Hepatocyte (in vitro differentiated cells): ENCODE results near the gene CCL3. TPM values are rescaled to one million over a fixed set of nuclear protein-coding genes. Genes with fewer than 3 reads are reported as not detected.
"Not testable (repeated sequence)": the region's sequence is repeated elsewhere in the genome, so short reads cannot be mapped to it uniquely, and the experiment has no call there.

ENCODE experiments used
- DNase-seq: peaks from one replicate; pipeline ENCODE4 v3.0.0-alpha.2; 2016; ENCODE audit warnings: low spot score
- H2AFZ ChIP-seq: fragments of 200-600 bp; sonication (generic); 2 replicates; pipeline ENCODE4 v1.6.0; 2016; ENCODE audit warnings: antibody characterized with exemption, mild to moderate bottlenecking
- H3K27ac ChIP-seq: fragments of 200-600 bp; sonication (generic); 2 replicates; pipeline ENCODE4 v1.5.1; 2016; ENCODE audit warnings: mild to moderate bottlenecking
- H3K27me3 ChIP-seq: fragments of 200-600 bp; sonication (generic); 2 replicates; pipeline ENCODE4 v1.6.1; 2016
- H3K36me3 ChIP-seq: fragments of 200-600 bp; sonication (generic); replicated peaks from 2 replicates; pipeline ENCODE4 v1.5.1; 2016; ENCODE audit warnings: low read depth; ENCODE audit not compliant: insufficient read depth
- H3K4me1 ChIP-seq: fragments of 200-600 bp; sonication (generic); 2 replicates; pipeline ENCODE4 v1.5.1; 2016; ENCODE audit warnings: mild to moderate bottlenecking, moderate library complexity; ENCODE audit not compliant: insufficient read depth
- H3K4me2 ChIP-seq: fragments of 200-600 bp; sonication (generic); 2 replicates; pipeline ENCODE4 v1.6.0; 2016
- H3K4me3 ChIP-seq: fragments of 200-600 bp; sonication (generic); 2 replicates; pipeline ENCODE4 v1.5.1; 2016; ENCODE audit warnings: mild to moderate bottlenecking
- H3K79me2 ChIP-seq: fragments of 200-600 bp; sonication (generic); 2 replicates; pipeline ENCODE4 v1.6.0; 2017; ENCODE audit warnings: mild to moderate bottlenecking
- H3K9me2 ChIP-seq: fragments of 200-600 bp; sonication (generic); replicated peaks from 2 replicates; pipeline ENCODE4 v1.6.0; 2017; ENCODE audit warnings: mild to moderate bottlenecking; ENCODE audit not compliant: insufficient read depth
- H3K9me3 ChIP-seq: fragments of 200-600 bp; sonication (generic); 2 replicates; pipeline ENCODE4 v1.5.1; 2016; ENCODE audit warnings: low read depth, mild to moderate bottlenecking
- H4K20me1 ChIP-seq: fragments of 200-600 bp; sonication (generic); 2 replicates; pipeline ENCODE4 v1.6.0; 2016; ENCODE audit warnings: mild to moderate bottlenecking; ENCODE audit not compliant: insufficient read depth, poor library complexity, severe bottlenecking
- EZH2 ChIP-seq: fragments of 200-600 bp; sonication (generic); IDR thresholded peaks from 2 replicates; pipeline ENCODE4 v1.6.1; 2016; ENCODE audit warnings: antibody characterized with exemption, mild to moderate bottlenecking, borderline replicate concordance
- EZH2phosphoT487 ChIP-seq: fragments of 200-600 bp; sonication (generic); IDR thresholded peaks from one replicate; pipeline ENCODE4 v1.6.1; 2018; ENCODE audit warnings: antibody characterized with exemption, mild to moderate bottlenecking, low read depth, moderate library complexity; ENCODE audit not compliant: unreplicated experiment, severe bottlenecking
- WGBS: methylation state at CpG from one replicate; pipeline ENCODE4 v1.1.6; 2016; ENCODE audit warnings: low lambda C conversion rate; ENCODE audit errors: missing lambda C conversion rate; 5-methylcytosine and 5-hydroxymethylcytosine counted together
- polyA plus RNA-seq: library from polyadenylated mRNA; unstranded; fragments of >200 nt; fragmentation: Nextera tagmentation; extraction: Ambion mirVana; gene quantifications from 2 replicates; pipeline ENCODE4 v1.2.1, GENCODE V29; 2016
- total RNA-seq: library from RNA; depleted of rRNA; stranded (reverse); fragments of >200 nt; gene quantifications from 2 replicates; pipeline ENCODE4 v1.2.3, GENCODE V29; 2014
- TF ChIP-seq, protein P1 (sequence below): fragments of 200-600 bp; sonication (generic); IDR thresholded peaks from 2 replicates; pipeline ENCODE4 v1.5.1; 2016; ENCODE audit warnings: antibody characterized with exemption, mild to moderate bottlenecking; ENCODE audit not compliant: poor library complexity

Gene CCL3
- total and polyA plus RNA-seq, 2 experiments from 2014 or later = 12.7 to 22.2 TPM

DNA sequence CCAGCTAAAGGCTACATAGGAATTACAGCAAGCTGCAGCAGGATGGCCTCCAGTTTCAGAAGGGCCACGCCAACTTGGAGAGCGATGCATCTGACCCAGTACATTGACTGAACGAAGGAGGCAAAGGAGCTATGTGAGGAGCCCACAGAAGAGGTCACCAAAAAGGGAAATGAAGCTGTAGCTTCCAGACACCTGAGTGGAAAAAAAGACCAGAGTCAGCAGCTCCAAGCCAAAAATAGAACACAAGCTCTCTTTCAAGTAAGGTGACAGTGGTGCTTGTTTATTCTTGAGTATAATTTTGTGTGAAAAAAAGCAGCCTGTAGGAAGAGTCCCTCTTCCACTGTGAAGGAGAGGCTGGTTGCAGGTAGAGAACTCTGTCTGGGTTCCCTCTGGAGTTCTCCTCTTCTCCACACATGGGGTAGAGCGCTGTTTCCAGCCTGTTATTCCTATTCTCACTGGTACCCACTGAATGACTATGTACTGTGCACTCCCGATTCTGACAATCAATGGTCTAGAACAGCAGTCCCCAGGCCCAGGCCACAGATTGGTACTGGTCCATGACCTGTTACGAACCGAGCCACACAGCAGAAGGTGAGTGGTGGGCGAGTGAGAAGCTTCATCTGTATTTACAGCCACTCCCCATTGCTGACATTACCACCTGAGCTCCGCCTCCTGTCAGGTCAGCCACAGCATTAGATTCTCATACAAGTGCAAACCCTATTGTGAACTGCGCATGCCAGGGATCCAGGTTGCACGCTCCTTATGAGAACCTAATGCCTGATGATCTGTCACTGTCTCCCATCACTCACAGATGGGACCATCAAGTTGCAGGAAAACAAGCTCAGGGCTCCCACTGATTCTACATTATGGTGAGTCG lies 28.8 kb upstream of the CCL3 start:
- no peak overlapping the region for H3K27ac ChIP-seq
- no peaks in the 10 kb centered on the region for H3K4me1 ChIP-seq
- no peaks in the 10 kb centered on the region for H3K36me3 ChIP-seq
- no peaks in the 10 kb centered on the region for H3K9me2 ChIP-seq
- no peaks in the 10 kb centered on the region for H3K79me2 ChIP-seq
- DNase-seq = no peak
- H3K27me3 ChIP-seq = no peaks in the 10 kb centered on the region
- no peak overlapping the region for H3K4me2 ChIP-seq
- no peaks in the 10 kb centered on the region for H4K20me1 ChIP-seq
- TF ChIP-seq EZH2 = no peak
- TF ChIP-seq EZH2phosphoT487 = no peak
- TF ChIP-seq, protein P1, sequence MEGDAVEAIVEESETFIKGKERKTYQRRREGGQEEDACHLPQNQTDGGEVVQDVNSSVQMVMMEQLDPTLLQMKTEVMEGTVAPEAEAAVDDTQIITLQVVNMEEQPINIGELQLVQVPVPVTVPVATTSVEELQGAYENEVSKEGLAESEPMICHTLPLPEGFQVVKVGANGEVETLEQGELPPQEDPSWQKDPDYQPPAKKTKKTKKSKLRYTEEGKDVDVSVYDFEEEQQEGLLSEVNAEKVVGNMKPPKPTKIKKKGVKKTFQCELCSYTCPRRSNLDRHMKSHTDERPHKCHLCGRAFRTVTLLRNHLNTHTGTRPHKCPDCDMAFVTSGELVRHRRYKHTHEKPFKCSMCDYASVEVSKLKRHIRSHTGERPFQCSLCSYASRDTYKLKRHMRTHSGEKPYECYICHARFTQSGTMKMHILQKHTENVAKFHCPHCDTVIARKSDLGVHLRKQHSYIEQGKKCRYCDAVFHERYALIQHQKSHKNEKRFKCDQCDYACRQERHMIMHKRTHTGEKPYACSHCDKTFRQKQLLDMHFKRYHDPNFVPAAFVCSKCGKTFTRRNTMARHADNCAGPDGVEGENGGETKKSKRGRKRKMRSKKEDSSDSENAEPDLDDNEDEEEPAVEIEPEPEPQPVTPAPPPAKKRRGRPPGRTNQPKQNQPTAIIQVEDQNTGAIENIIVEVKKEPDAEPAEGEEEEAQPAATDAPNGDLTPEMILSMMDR = no peak
- WGBS = 94% methylated on average over 12 of the region's 12 CpGs
- H3K9me3 ChIP-seq = no peaks in the 10 kb centered on the region
- H3K4me3 ChIP-seq = no peak overlapping the region
- no peak overlapping the region for H2AFZ ChIP-seq

DNA sequence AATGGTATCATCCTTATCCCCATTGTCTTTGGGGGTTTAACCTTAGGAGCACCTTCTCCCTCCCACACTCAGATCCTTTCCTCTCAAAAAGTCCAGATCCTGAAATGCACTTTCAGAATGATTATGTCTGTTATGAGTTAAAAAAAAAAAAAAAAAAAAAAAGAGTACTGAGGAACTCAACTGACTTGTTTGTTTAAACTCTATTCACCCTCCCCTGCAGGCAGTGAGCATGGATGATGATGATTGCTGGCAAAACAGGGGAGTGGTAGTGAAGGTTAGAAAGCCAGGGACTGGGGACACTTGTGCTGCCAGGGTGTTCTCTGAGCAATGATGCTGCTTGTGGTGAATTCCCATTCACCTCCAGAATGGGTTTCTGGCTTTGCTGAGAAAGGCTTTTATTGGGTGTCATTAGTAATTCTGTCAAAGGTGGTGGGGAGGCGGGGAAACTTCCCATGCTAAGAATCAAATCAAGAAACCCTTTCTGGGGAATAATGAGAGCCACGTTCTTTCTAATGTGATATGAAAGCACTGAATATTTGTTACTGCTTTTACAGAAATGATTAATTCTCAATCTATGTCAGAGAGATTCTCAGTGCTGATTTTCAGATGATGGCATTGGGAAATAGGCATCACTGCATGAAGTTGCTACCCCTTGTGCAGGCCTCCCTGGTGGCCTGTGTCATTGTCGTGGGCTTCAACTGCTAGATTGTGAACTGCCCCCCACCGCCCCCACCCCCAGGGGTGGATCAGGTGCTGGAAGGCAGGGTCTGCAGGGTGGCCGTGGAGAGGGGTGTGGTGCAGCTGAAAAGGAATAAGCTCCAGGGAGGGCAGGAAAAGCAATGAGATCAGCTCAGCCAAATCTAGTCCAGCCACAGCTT lies 27.8 kb upstream of the CCL3 start:
- H4K20me1 ChIP-seq = no peaks in the 10 kb centered on the region
- H3K27me3 ChIP-seq = no peaks in the 10 kb centered on the region
- H3K4me1 ChIP-seq = no peaks in the 10 kb centered on the region
- H3K4me2 ChIP-seq = no peak overlapping the region
- H3K27ac ChIP-seq = no peak overlapping the region
- H2AFZ ChIP-seq = no peak overlapping the region
- 36% methylated on average over 5 of the region's 5 CpGs for WGBS
- H3K79me2 ChIP-seq = no peaks in the 10 kb centered on the region
- no peaks in the 10 kb centered on the region for H3K9me3 ChIP-seq
- no peak for TF ChIP-seq EZH2
- TF ChIP-seq EZH2phosphoT487 = no peak
- TF ChIP-seq, protein P1 = no peak
- no peak for DNase-seq
- no peaks in the 10 kb centered on the region for H3K9me2 ChIP-seq
- H3K36me3 ChIP-seq = no peaks in the 10 kb centered on the region
- no peak overlapping the region for H3K4me3 ChIP-seq

DNA sequence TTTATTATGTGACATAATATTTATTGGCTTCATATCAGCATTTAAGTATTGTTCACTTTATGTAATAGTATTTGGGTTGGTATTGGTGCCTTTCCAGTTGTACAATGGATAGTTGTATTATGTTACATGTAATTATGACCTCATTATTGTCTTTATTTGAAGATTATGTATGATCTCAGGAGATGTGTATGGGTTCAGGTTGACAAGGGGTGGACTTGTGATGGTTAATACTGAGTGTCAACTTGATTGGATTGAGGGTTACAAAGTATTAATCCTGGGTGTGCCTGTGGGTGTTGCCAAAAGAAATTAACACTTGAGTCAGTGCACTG lies 25.7 kb upstream of the CCL3 start:
- H3K9me2 ChIP-seq, H3K9me3 ChIP-seq, H3K36me3 ChIP-seq, H3K79me2 ChIP-seq, H3K4me3 ChIP-seq, DNase-seq, H3K4me1 ChIP-seq, H4K20me1 ChIP-seq, H2AFZ ChIP-seq, H3K27me3 ChIP-seq, H3K27ac ChIP-seq, H3K4me2 ChIP-seq: not testable (repeated sequence)

DNA sequence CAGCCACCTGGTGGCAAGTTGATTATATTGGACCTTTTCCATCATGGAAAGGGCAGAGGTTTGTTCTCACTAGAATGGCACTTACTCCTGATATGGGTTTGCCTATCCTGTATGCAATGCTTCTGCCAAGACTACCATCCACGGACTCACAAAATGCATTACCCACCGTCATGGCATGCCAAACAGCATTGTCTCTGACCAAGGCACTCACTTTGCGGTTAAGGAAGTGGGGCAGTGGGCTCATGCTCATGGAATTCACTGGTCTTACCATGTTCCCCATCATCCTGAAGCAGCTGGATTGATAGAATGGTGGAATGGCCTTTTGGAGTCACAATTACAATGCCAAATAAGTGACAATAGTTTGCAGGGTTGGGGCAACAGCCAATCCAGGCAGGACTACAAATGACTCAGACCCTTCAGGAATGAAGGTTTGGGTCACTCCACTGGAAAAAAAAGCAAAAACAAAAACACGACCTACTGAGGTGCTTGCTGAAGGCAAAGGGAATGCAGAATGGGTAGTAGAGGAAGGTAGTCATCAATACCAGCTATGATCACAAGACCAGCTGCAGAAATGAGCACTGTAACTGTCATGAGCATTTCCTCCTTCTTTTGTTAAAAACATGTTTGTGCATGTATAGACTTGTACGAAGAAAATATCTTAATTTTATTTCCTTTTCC lies 25.2 kb upstream of the CCL3 start:
- H3K27ac ChIP-seq, H4K20me1 ChIP-seq, H3K9me3 ChIP-seq, H2AFZ ChIP-seq, H3K36me3 ChIP-seq, H3K4me1 ChIP-seq, H3K4me3 ChIP-seq, DNase-seq, H3K27me3 ChIP-seq, H3K9me2 ChIP-seq, H3K4me2 ChIP-seq, H3K79me2 ChIP-seq: not testable (repeated sequence)
- 87% methylated on average over 5 of the region's 5 CpGs for WGBS

DNA sequence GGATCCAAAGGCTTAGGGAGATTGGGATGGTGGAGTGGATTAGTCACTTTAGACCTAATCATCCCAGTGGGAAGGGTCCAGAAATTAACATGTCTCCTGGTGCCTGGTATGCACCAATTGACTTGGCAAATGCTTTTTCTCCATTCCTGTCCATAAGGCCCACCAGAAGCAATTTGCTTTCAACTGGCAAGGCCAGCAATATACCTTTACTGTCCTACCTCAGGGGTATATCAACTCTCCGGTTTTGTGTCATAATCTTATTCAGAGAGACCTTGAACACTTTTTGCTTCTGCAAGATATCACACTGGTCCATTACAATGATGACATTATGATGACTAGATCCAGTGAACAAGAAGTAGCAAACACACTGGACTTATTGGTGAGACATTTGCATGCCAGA lies 23.2 kb upstream of the CCL3 start:
- H3K27me3 ChIP-seq, H3K79me2 ChIP-seq, DNase-seq, H3K4me1 ChIP-seq, H3K9me2 ChIP-seq, H3K36me3 ChIP-seq, H3K4me2 ChIP-seq, H3K27ac ChIP-seq, H3K9me3 ChIP-seq, H4K20me1 ChIP-seq, H2AFZ ChIP-seq, H3K4me3 ChIP-seq: not testable (repeated sequence)
- 81% methylated on average over 1 of the region's 1 CpG for WGBS
